Caco-2 (cell line): ENCODE measurements around the gene NRM. TPM values are rescaled to one million over a fixed set of nuclear protein-coding genes. Genes with fewer than 3 reads are reported as not detected.

Experiments
- BruUV-seq: library from RNA; stranded (reverse); fragments of 400-500 nt; replicated peaks from 2 replicates; lab custom pipeline; 2021; lab: Mats Ljungman, UMichigan
- CTCF ChIA-PET: fragments of 300-600 bp; sonication (Branson Sonifier 250); formaldehyde crosslinking; loops from one replicate; lab custom pipeline; 2022; ENCODE audit warnings: antibody characterized with exemption; lab: Charles Lee
- POLR2A ChIA-PET: fragments of 300-600 bp; sonication (Branson Sonifier 250); formaldehyde crosslinking; loops from one replicate; lab custom pipeline; 2022; ENCODE audit warnings: antibody characterized with exemption; lab: Charles Lee
- DNase-seq, 2 experiments: peaks; one replicate each; pipeline versions ENCODE4 v3.0.0 to v3.0.0-alpha.2; 2020 to 2022
- H3K27me3 ChIP-seq: replicated peaks from 2 replicates; pipeline ENCODE4 v1.6.0; 2011; ENCODE audit warnings: low read length; ENCODE audit not compliant: control insufficient read depth, insufficient read depth
- H3K36me3 ChIP-seq: 2 replicates; pipeline ENCODE4 v1.5.1; 2011; ENCODE audit warnings: low read length; ENCODE audit not compliant: control insufficient read depth, insufficient read depth
- H3K4me1 ChIP-seq: fragments of 250-450 bp; sonication (Bioruptor Pico); 2 replicates; pipeline ENCODE4 v1.5.1; 2020; ENCODE audit warnings: mild to moderate bottlenecking
- H3K4me3 ChIP-seq: 2 replicates; pipeline ENCODE4 v1.5.1; 2011; ENCODE audit warnings: low read depth, mild to moderate bottlenecking, control low read depth, low read length
- H3K9me3 ChIP-seq: fragments of 250-450 bp; sonication (Bioruptor Pico); 2 replicates; pipeline ENCODE4 v1.5.1; 2020; ENCODE audit warnings: mild to moderate bottlenecking, moderate library complexity
- H3K27ac Mint-ChIP-seq: one replicate; pipeline ENCODE4 v1.8.0; 2022; ENCODE audit warnings: mixed read lengths; ENCODE audit not compliant: unreplicated experiment
- H3K27me3 Mint-ChIP-seq: one replicate; pipeline ENCODE4 v1.8.0; 2022; ENCODE audit warnings: mixed read lengths; ENCODE audit not compliant: insufficient read depth, unreplicated experiment
- H3K36me3 Mint-ChIP-seq: one replicate; pipeline ENCODE4 v1.8.0; 2022; ENCODE audit warnings: mild to moderate bottlenecking, mixed read lengths; ENCODE audit not compliant: insufficient read depth, unreplicated experiment
- H3K4me1 Mint-ChIP-seq: one replicate; pipeline ENCODE4 v1.8.0; 2022; ENCODE audit warnings: low read depth, mixed read lengths; ENCODE audit not compliant: unreplicated experiment
- H3K4me3 Mint-ChIP-seq: one replicate; pipeline ENCODE4 v1.8.0; 2022; ENCODE audit warnings: mild to moderate bottlenecking, moderate library complexity, mixed read lengths; ENCODE audit not compliant: unreplicated experiment
- H3K9me3 Mint-ChIP-seq: one replicate; pipeline ENCODE4 v1.8.0; 2022; ENCODE audit warnings: mixed read lengths; ENCODE audit not compliant: unreplicated experiment
- intact Hi-C: fragments of 100-400 bp; cut with micrococcal nuclease; formaldehyde crosslinking; loops from one replicate; pipeline ENCODE4 v1.10.0; 2022; ENCODE audit not compliant: unreplicated experiment
- total RNA-seq: library from RNA; stranded (reverse); gene quantifications from 2 replicates; pipeline ENCODE4 v1.2.3, GENCODE V29; 2022
- TF ChIP-seq, protein P1 (sequence below), 2 experiments: fragments of 200-600 bp in 1 of 2; IDR thresholded peaks; 1 replicate in 1 of 2; 2 replicates in 1 of 2; pipeline versions ENCODE4 v1.5.1 to v1.8.0; 2011 to 2022; ENCODE audit warnings: antibody characterized with exemption in 1 of 2, control low read depth in 1 of 2, inconsistent platforms in 1 of 2, low read depth in 1 of 2, low read length in 1 of 2, mild to moderate bottlenecking in 1 of 2, moderate library complexity in 1 of 2; ENCODE audit not compliant: insufficient read depth in 1 of 2, severe bottlenecking in 1 of 2, unreplicated experiment in 1 of 2

Gene NRM
- total RNA-seq, 1 experiment from 2014 or later: 31.7 TPM

DNA sequence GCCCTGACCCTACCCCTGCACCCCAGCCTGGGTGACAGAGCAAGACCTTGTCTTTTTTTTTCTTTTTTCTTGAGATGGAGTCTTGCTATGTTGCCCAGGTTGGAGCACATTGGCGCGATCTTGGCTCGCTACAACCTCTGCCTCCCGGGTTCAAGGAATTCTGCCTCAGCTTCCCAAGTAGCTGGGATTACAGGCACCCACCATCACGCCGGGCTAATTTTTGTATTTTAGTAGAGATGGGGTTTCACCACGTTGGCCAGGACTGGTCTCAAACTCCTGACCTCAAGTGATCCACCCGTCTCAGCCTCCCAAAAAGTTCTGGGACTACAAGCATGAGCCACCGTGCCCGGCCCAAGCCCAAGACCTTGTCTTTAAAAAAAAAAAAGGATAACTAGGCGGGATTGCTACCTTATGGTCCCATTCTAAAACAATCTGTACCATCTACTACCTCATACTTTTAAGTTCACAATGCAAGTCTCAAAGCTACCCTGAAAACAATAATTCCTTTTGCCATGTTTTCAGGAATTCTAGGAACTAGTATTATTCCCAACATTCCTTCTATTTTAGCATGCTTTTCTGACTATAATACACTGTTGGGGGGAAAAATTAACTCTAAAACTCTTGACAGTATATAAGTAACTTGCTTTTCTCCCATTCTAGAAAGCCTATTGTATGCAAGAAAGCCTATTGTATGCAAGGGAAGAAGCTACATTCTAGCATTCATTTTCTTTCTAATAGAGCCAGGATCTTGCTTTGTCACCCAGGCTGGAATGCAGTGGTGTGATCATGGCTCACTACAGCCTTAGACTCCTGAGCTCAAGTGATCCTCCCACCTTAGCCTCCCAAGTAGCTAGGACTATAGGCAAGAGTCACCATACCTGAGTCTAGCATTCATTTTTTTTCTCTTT, 36.0 kb upstream of the NRM start:
- TF ChIP-seq, protein P1, sequence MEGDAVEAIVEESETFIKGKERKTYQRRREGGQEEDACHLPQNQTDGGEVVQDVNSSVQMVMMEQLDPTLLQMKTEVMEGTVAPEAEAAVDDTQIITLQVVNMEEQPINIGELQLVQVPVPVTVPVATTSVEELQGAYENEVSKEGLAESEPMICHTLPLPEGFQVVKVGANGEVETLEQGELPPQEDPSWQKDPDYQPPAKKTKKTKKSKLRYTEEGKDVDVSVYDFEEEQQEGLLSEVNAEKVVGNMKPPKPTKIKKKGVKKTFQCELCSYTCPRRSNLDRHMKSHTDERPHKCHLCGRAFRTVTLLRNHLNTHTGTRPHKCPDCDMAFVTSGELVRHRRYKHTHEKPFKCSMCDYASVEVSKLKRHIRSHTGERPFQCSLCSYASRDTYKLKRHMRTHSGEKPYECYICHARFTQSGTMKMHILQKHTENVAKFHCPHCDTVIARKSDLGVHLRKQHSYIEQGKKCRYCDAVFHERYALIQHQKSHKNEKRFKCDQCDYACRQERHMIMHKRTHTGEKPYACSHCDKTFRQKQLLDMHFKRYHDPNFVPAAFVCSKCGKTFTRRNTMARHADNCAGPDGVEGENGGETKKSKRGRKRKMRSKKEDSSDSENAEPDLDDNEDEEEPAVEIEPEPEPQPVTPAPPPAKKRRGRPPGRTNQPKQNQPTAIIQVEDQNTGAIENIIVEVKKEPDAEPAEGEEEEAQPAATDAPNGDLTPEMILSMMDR (IDR thresholded peaks at IDR 0.05; ENCODE audit: insufficient read depth in 1 of 2, low read depth in 1 of 2, low read length in 1 of 2, severe bottlenecking in 1 of 2, unreplicated experiment in 1 of 2): no peak
- Histone ChIP-seq H3K36me3 (peaks cover 6% of the 10 kb centered on the region), H3K4me3 (no peak overlapping the region), H3K9me3 (no peaks in the 10 kb centered on the region), H3K4me1 (peaks cover 8% of the 10 kb centered on the region; the same call in 1 of the 2 replicates), H3K27me3 (no peaks in the 10 kb centered on the region)
- CTCF ChIA-PET: no interaction called here
- Mint-ChIP-seq H3K27me3 (no peaks in the 10 kb centered on the region), H3K36me3 (peaks cover 88% of the 10 kb centered on the region), H3K4me1 (peaks cover 20% of the 10 kb centered on the region), H3K9me3 (no peaks in the 10 kb centered on the region), H3K27ac (peak overlapping the region; percentile 44), H3K4me3 (no peak overlapping the region)
- no TSS peak for BruUV-seq
- POLR2A ChIA-PET: interaction anchor here (0.7 kb wide), 1 partner anchor 40 kb away, joined by 3 read pairs; no protein-coding TSS in a partner anchor
- intact Hi-C loops: no loop called here
- DNase-seq: no peak

DNA sequence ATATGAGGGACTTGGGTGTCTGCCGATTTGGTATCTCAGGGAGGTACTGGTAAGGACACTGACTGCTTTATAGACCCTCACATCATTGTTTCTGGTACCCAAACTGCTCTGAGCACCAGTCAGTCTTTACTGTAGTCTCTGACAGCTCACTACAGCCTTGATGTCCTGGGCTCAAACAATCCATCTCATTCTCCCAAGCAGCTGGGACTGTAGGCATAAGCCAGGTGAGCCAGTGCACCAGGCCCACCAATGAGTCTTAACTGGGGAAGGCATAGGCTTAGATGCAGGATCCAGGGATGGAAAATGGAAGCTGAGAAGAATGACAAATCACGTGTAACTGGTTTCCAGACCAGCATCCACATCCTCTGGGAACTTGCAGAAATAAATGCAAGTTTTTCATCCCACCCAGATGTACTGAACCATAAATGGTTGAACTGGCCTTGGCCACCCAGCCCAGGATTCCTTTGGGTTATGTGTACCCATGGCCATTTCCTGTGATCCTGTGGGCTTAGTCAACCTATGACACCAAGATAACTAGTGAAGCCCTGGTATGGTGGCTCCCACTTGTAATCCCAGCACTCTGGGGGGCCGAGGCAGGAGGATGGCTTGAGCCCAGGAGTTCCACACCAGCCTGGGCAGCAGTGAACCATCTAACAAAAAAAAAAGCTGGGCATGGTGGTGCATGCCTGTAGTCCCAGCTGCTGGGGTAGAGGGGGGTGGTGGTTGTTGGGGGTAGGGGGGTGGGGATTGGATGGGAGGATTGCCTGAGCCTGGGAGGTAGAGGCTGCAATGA, 35.1 kb upstream of the NRM start:
- no peaks in the 10 kb centered on the region for H3K27me3 ChIP-seq
- TF ChIP-seq, protein P1 (IDR thresholded peaks at IDR 0.05; ENCODE audit: insufficient read depth in 1 of 2, low read depth in 1 of 2, low read length in 1 of 2, severe bottlenecking in 1 of 2, unreplicated experiment in 1 of 2): no peak
- H3K9me3 Mint-ChIP-seq: no peaks in the 10 kb centered on the region
- H3K4me3 Mint-ChIP-seq: peak overlapping the region; percentile 17
- peaks cover 20% of the 10 kb centered on the region for H3K4me1 Mint-ChIP-seq
- no peak for DNase-seq
- peaks cover 91% of the 10 kb centered on the region for H3K36me3 Mint-ChIP-seq
- H3K27ac Mint-ChIP-seq: no peak overlapping the region
- ChIA-PET POLR2A (no interaction called here), CTCF (no interaction called here)
- no peak overlapping the region for H3K4me3 ChIP-seq
- peaks cover 9% of the 10 kb centered on the region; the same call in 1 of the 2 replicates for H3K4me1 ChIP-seq
- H3K36me3 ChIP-seq: peaks cover 9% of the 10 kb centered on the region
- no TSS peak for BruUV-seq
- no peaks in the 10 kb centered on the region for H3K9me3 ChIP-seq
- no peaks in the 10 kb centered on the region for H3K27me3 Mint-ChIP-seq
- intact Hi-C loops: no loop called here
